Keratinocyte (primary cell): ENCODE data around the gene NIT2. TPM values are rescaled to one million over a fixed set of nuclear protein-coding genes. Genes with fewer than 3 reads are reported as not detected.

Source experiments
- DNase-seq: peaks from one replicate; pipeline ENCODE4 v3.0.0-alpha.2; 2011; ENCODE audit warnings: low read depth, missing footprints, low spot score
- FAIRE-seq: peaks from 2 replicates; lab custom pipeline; 2011; peaks lifted over from hg19 to GRCh38; lab: Jason Lieb, UNC
- H2AFZ ChIP-seq: 2 replicates; pipeline ENCODE4 v1.6.0; 2012; ENCODE audit warnings: low read length, control low read depth, inconsistent platforms; ENCODE audit not compliant: control insufficient read depth
- H3K27ac ChIP-seq: 2 replicates; pipeline ENCODE4 v1.5.1; 2011; ENCODE audit warnings: low read length; ENCODE audit not compliant: control insufficient read depth, insufficient read depth
- H3K27me3 ChIP-seq: 3 replicates; pipeline ENCODE4 v1.6.0; 2011; ENCODE audit warnings: low read length; ENCODE audit not compliant: control insufficient read depth, insufficient read depth; ENCODE audit errors: extremely low read depth
- H3K36me3 ChIP-seq, 2 experiments: 2 replicates in 1 of 2; 3 replicates in 1 of 2; pipeline ENCODE4 v1.5.1; 2011; ENCODE audit warnings: low read length in 2 of 2, mild to moderate bottlenecking in 1 of 2; ENCODE audit not compliant: control insufficient read depth in 2 of 2, insufficient read depth in 2 of 2; ENCODE audit errors: extremely low read depth in 1 of 2
- H3K4me1 ChIP-seq: 3 replicates; pipeline ENCODE4 v1.5.1; 2011; ENCODE audit warnings: low read length; ENCODE audit not compliant: control insufficient read depth, insufficient read depth; ENCODE audit errors: extremely low read depth
- H3K4me2 ChIP-seq: 3 replicates; pipeline ENCODE4 v1.6.0; 2011; ENCODE audit warnings: low read depth, low read length; ENCODE audit not compliant: control insufficient read depth, insufficient read depth; ENCODE audit errors: extremely low read depth
- H3K4me3 ChIP-seq, 3 experiments: fragments of 200-600 bp in 1 of 3; sonication (generic) in 1 of 3; 2 replicates in 2 of 3; 3 replicates in 1 of 3; pipeline ENCODE4 v1.5.1; 2011 to 2016; ENCODE audit warnings: low read length in 3 of 3, mild to moderate bottlenecking in 3 of 3, control low read depth in 2 of 3, inconsistent platforms in 1 of 3, low read depth in 1 of 3, mixed read lengths in 1 of 3, mixed run types in 1 of 3, moderate library complexity in 1 of 3; ENCODE audit not compliant: control insufficient read depth in 2 of 3, insufficient read depth in 2 of 3; ENCODE audit errors: extremely low read depth in 1 of 3
- H3K79me2 ChIP-seq: 2 replicates; pipeline ENCODE4 v1.6.0; 2012; ENCODE audit warnings: low read length; ENCODE audit not compliant: control insufficient read depth, insufficient read depth
- H3K9ac ChIP-seq: 3 replicates; pipeline ENCODE4 v1.6.0; 2011; ENCODE audit warnings: low read length; ENCODE audit not compliant: control insufficient read depth, insufficient read depth; ENCODE audit errors: extremely low read depth
- H3K9me1 ChIP-seq: 3 replicates; pipeline ENCODE4 v1.6.0; 2011; ENCODE audit warnings: low read length; ENCODE audit not compliant: control insufficient read depth, insufficient read depth; ENCODE audit errors: extremely low read depth
- H3K9me3 ChIP-seq: 2 replicates; pipeline ENCODE4 v1.5.1; 2012; ENCODE audit warnings: low read depth, low read length; ENCODE audit not compliant: control insufficient read depth
- H4K20me1 ChIP-seq: 3 replicates; pipeline ENCODE4 v1.6.0; 2011; ENCODE audit warnings: low read length; ENCODE audit not compliant: control insufficient read depth, insufficient read depth; ENCODE audit errors: extremely low read depth
- CTCF ChIP-seq, 3 experiments: IDR thresholded peaks in 1 of 3; conservative IDR thresholded peaks in 1 of 3; optimal IDR thresholded peaks in 1 of 3; 2 replicates in 2 of 3; 3 replicates in 1 of 3; pipeline versions ENCODE3 to v1.5.1; 2011; ENCODE audit warnings: low read length in 3 of 3, mild to moderate bottlenecking in 3 of 3, moderate library complexity in 2 of 3, control low read depth in 1 of 3, inconsistent platforms in 1 of 3; ENCODE audit not compliant: insufficient read depth in 2 of 3; ENCODE audit errors: extremely low read depth in 1 of 3
- EZH2 ChIP-seq: IDR thresholded peaks from one replicate; pipeline ENCODE4 v1.6.1; 2012; ENCODE audit warnings: inconsistent platforms, mild to moderate bottlenecking, low read length, moderate library complexity
- dilution Hi-C: fragments of 300-500 bp; cut with MboI; formaldehyde crosslinking; loops from one replicate; pipeline ENCODE4 v1.7.0; 2020; ENCODE audit warnings: low sequenced_read_pairs; ENCODE audit not compliant: extremely low pct_ligation_motif_present
- polyA plus RNA-seq, 5 experiments: library from polyadenylated mRNA; depleted of rRNA in 3 of 5; stranded (reverse) in 3 of 5; stranded (forward) in 1 of 5; unstranded in 1 of 5; fragments of >200 nt; gene quantifications; 1 replicate in 1 of 5; 2 replicates in 3 of 5; 3 replicates in 1 of 5; pipeline versions ENCODE4 v1.2.1 to v1.2.3, GENCODE V29; 2011 to 2012; ENCODE audit warnings: missing spikeins in 2 of 5, low read depth in 1 of 5, low replicate concordance in 1 of 5

NIT2 gene
- polyA plus RNA-seq, 1 donor (not counting 4 experiments of a cell fraction or from before 2014, with no cell fraction given) = 118 TPM

- H3K27ac ChIP-seq = peak overlapping the region; percentile 92
- FAIRE-seq (no peak), DNase-seq (no peak)
- peaks cover 0 to 2% of the 10 kb centered on the region in 2 experiments for H3K36me3 ChIP-seq
- peak overlapping the region; percentile 75 for H3K4me2 ChIP-seq
- peaks cover 18% of the 10 kb centered on the region for H3K4me1 ChIP-seq
- dilution Hi-C loops = no loop called here
- peak overlapping the region; percentile 73 to 83 (median 81) for H3K4me3 ChIP-seq
- peak overlapping the region; percentile 89 for H3K9ac ChIP-seq
- peaks cover 4% of the 10 kb centered on the region for H4K20me1 ChIP-seq
- H3K9me3 ChIP-seq = no peaks in the 10 kb centered on the region
- no peak overlapping the region for H2AFZ ChIP-seq
- H3K9me1 ChIP-seq = no peaks in the 10 kb centered on the region
- no peaks in the 10 kb centered on the region for H3K27me3 ChIP-seq
- TF ChIP-seq EZH2 (no peak), CTCF (optimal IDR thresholded peaks at IDR 0.05 in 1 of 3, IDR thresholded peaks at IDR 0.05 in 1 of 3, conservative IDR thresholded peaks at IDR 0.05 in 1 of 3; ENCODE audit: extremely low read depth in 1 of 3, insufficient read depth in 2 of 3, low read length in 3 of 3) (no peak)
- peaks cover 62% of the 10 kb centered on the region for H3K79me2 ChIP-seq
These were observed 64.9 kb downstream of the NIT2 start for GRCh38 chr3:100399341-100400071.

GRCh38 chr3:100400419-100400779 lies 65.8 kb downstream of the NIT2 start:
- peaks cover 0 to 2% of the 10 kb centered on the region in 2 experiments for H3K36me3 ChIP-seq
- no peak for TF ChIP-seq EZH2
- TF ChIP-seq CTCF (optimal IDR thresholded peaks at IDR 0.05 in 1 of 3, IDR thresholded peaks at IDR 0.05 in 1 of 3, conservative IDR thresholded peaks at IDR 0.05 in 1 of 3; ENCODE audit: extremely low read depth in 1 of 3, insufficient read depth in 2 of 3, low read length in 3 of 3) = no peak
- dilution Hi-C loops = no loop called here
- H3K4me3 ChIP-seq = peak overlapping the region; percentile 73 to 83 (median 81)
- no peaks in the 10 kb centered on the region for H3K27me3 ChIP-seq
- H3K9ac ChIP-seq = peak overlapping the region; percentile 89
- no peaks in the 10 kb centered on the region for H3K9me3 ChIP-seq
- DNase-seq (no peak), FAIRE-seq (no peak)
- peaks cover 4% of the 10 kb centered on the region for H4K20me1 ChIP-seq
- peaks cover 54% of the 10 kb centered on the region for H3K79me2 ChIP-seq
- H2AFZ ChIP-seq = peak overlapping the region; percentile 90
- H3K4me2 ChIP-seq = peak overlapping the region; percentile 75
- H3K27ac ChIP-seq = peak overlapping the region; percentile 92
- peaks cover 18% of the 10 kb centered on the region for H3K4me1 ChIP-seq
- H3K9me1 ChIP-seq = no peaks in the 10 kb centered on the region
